Measurements from ENCODE around the gene ARHGAP4.

The ARHGAP4 gene

GRCh38 chrX:153867139-153867538, 58.9 kb downstream of the ARHGAP4 start:
- Mint-ChIP-seq H3K9me3 (no peaks in the 10 kb centered on the region), H3K4me3 (no peak overlapping the region), H3K27me3 (peaks cover 26% of the 10 kb centered on the region), H3K4me1 (ENCODE audit: low read depth) (no peaks in the 10 kb centered on the region), H3K27ac (no peak overlapping the region), H3K36me3 (ENCODE audit: low read depth) (no peaks in the 10 kb centered on the region)
- intact Hi-C loops (cut with micrococcal nuclease) = no loop called here

- Mint-ChIP-seq H3K27me3 (peaks cover 22% of the 10 kb centered on the region), H3K9me3 (no peaks in the 10 kb centered on the region), H3K27ac (no peak overlapping the region), H3K36me3 (ENCODE audit: low read depth) (no peaks in the 10 kb centered on the region), H3K4me1 (ENCODE audit: low read depth) (no peaks in the 10 kb centered on the region), H3K4me3 (no peak overlapping the region)
- intact Hi-C loops (cut with micrococcal nuclease) = no loop called here
Observed at GRCh38 chrX:153866302-153867019, 59.6 kb downstream of the ARHGAP4 start.

GRCh38 chrX:153865685-153866084, 60.4 kb downstream of the ARHGAP4 start:
- peaks cover 21% of the 10 kb centered on the region for H3K27me3 Mint-ChIP-seq
- H3K27ac Mint-ChIP-seq = no peak overlapping the region

GRCh38 chrX:153865321-153865580, 60.8 kb downstream of the ARHGAP4 start:
- Mint-ChIP-seq H3K9me3 (no peaks in the 10 kb centered on the region), H3K27me3 (peaks cover 20% of the 10 kb centered on the region), H3K36me3 (ENCODE audit: low read depth) (no peaks in the 10 kb centered on the region), H3K4me1 (ENCODE audit: low read depth) (no peaks in the 10 kb centered on the region), H3K4me3 (no peak overlapping the region), H3K27ac (no peak overlapping the region)
- intact Hi-C loops (cut with micrococcal nuclease) = no loop called here

More at GRCh38 chrX:153865685-153866084, 60.4 kb downstream of the ARHGAP4 start:
- Mint-ChIP-seq H3K9me3 (no peaks in the 10 kb centered on the region), H3K4me3 (no peak overlapping the region), H3K36me3 (ENCODE audit: low read depth) (no peaks in the 10 kb centered on the region), H3K4me1 (ENCODE audit: low read depth) (no peaks in the 10 kb centered on the region)
- intact Hi-C loops (cut with micrococcal nuclease) = no loop called here

GRCh38 chrX:153864561-153865320, 61.3 kb downstream of the ARHGAP4 start:
- no peaks in the 10 kb centered on the region for H3K9me3 Mint-ChIP-seq
- no peak overlapping the region for H3K27ac Mint-ChIP-seq
- H3K4me3 Mint-ChIP-seq = no peak overlapping the region
- H3K4me1 Mint-ChIP-seq (ENCODE audit: low read depth) = no peaks in the 10 kb centered on the region
- H3K36me3 Mint-ChIP-seq (ENCODE audit: low read depth) = no peaks in the 10 kb centered on the region
- intact Hi-C loops (cut with micrococcal nuclease) = no loop called here
- peaks cover 20% of the 10 kb centered on the region for H3K27me3 Mint-ChIP-seq

- no peaks in the 10 kb centered on the region for H3K9me3 Mint-ChIP-seq
- H3K27ac Mint-ChIP-seq = no peak overlapping the region
- H3K36me3 Mint-ChIP-seq (ENCODE audit: low read depth) = no peaks in the 10 kb centered on the region
- intact Hi-C loops (cut with micrococcal nuclease) = no loop called here
- H3K27me3 Mint-ChIP-seq = peaks cover 25% of the 10 kb centered on the region
- H3K4me3 Mint-ChIP-seq = no peak overlapping the region
- H3K4me1 Mint-ChIP-seq (ENCODE audit: low read depth) = no peaks in the 10 kb centered on the region
Observed at GRCh38 chrX:153864101-153864500, 62.0 kb downstream of the ARHGAP4 start.

- no peaks in the 10 kb centered on the region for H3K4me1 Mint-ChIP-seq (ENCODE audit: low read depth)
- no peak overlapping the region for H3K4me3 Mint-ChIP-seq
- H3K27ac Mint-ChIP-seq = no peak overlapping the region
- H3K27me3 Mint-ChIP-seq = peaks cover 25% of the 10 kb centered on the region
- H3K9me3 Mint-ChIP-seq = no peaks in the 10 kb centered on the region
- H3K36me3 Mint-ChIP-seq (ENCODE audit: low read depth) = no peaks in the 10 kb centered on the region
- intact Hi-C loops (cut with micrococcal nuclease) = no loop called here
Observed at GRCh38 chrX:153863251-153863991, 62.6 kb downstream of the ARHGAP4 start.

GRCh38 chrX:153862369-153863250, 63.5 kb downstream of the ARHGAP4 start:
- Mint-ChIP-seq H3K27me3 (peaks cover 32% of the 10 kb centered on the region), H3K36me3 (ENCODE audit: low read depth) (no peaks in the 10 kb centered on the region), H3K4me3 (no peak overlapping the region), H3K4me1 (ENCODE audit: low read depth) (no peaks in the 10 kb centered on the region), H3K27ac (no peak overlapping the region), H3K9me3 (no peaks in the 10 kb centered on the region)
- intact Hi-C loops (cut with micrococcal nuclease) = no loop called here

GRCh38 chrX:153861733-153862310, 64.2 kb downstream of the ARHGAP4 start:
- H3K9me3 Mint-ChIP-seq = no peaks in the 10 kb centered on the region
- H3K27ac Mint-ChIP-seq = no peak overlapping the region
- H3K4me3 Mint-ChIP-seq = no peak overlapping the region
- intact Hi-C loops (cut with micrococcal nuclease) = no loop called here
- H3K27me3 Mint-ChIP-seq = peaks cover 39% of the 10 kb centered on the region
- no peaks in the 10 kb centered on the region for H3K4me1 Mint-ChIP-seq (ENCODE audit: low read depth)
- H3K36me3 Mint-ChIP-seq (ENCODE audit: low read depth) = no peaks in the 10 kb centered on the region

GRCh38 chrX:153861151-153861550, 64.9 kb downstream of the ARHGAP4 start:
- Mint-ChIP-seq H3K4me3 (no peak overlapping the region), H3K36me3 (ENCODE audit: low read depth) (no peaks in the 10 kb centered on the region), H3K27me3 (peaks cover 42% of the 10 kb centered on the region), H3K27ac (no peak overlapping the region), H3K9me3 (no peaks in the 10 kb centered on the region), H3K4me1 (ENCODE audit: low read depth) (no peaks in the 10 kb centered on the region)
- intact Hi-C loops (cut with micrococcal nuclease) = no loop called here
